ENCODE measurements around the gene MRPL19.
A peak's percentile ranks its signal among the peaks of the same experiment; 100 is the strongest.

MRPL19 gene

DNA sequence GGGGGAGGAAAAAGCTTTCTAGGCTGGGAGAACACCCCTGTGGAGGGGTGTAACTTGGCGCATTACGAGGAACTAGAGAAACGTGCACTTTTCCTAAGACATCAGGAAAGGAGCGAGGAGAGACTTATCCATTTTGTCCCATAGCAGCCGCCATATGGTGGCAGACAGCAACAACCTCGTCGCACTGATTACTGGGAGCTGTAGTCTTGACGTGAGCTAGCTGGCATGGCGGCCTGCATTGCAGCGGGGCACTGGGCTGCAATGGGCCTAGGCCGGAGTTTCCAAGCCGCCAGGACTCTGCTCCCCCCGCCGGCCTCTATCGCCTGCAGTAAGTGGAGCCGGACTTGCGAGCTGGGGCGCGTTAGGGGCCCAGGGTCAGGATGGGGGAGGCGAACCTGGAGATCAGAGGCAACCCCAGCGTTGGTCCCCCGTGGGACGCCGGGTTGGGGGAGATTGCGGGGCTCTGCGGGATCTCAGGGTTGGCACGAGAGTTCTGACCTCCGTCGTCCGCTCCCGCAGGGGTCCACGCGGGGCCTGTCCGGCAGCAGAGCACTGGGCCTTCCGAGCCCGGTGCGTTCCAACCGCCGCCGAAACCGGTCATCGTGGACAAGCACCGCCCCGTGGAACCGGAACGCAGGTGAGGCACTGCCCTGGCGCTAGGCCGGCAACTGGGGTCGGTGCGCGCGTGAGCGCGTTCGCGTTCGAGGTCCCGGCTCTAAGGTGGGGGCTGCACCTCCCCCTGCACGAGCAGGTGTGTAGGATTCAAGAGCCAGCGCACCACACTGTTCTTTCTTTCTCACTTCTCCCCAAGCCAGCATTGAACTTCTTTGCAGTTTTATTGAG is at the start of gene MRPL19:
Gene MRPL19 (plus strand): TSS at position 201 of the 843 bp plus-strand sequence. CDS start 25 bp downstream, at position 226.
- intact Hi-C loops (cut with DNase I; ENCODE audit: low total_unique reads), result loop anchor here (10.0 kb wide), 1 partner anchor 68 kb away; the partner anchor contains the start of gene GCFC2
- H3K27me3 ChIP-seq, result no peaks in the 10 kb centered on the region
- no peaks in the 10 kb centered on the region for H3K9me3 ChIP-seq
- peak within 1 kb of the TSS; percentile 66 to 81 for H3K27ac ChIP-seq
- peak within 1 kb of the TSS; percentile 79 to 96 for H3K4me3 ChIP-seq
- peaks cover 0 to 17% (median 14%) of the 10 kb centered on the region in 3 donors for H3K36me3 ChIP-seq
- TF ChIP-seq, protein P1, sequence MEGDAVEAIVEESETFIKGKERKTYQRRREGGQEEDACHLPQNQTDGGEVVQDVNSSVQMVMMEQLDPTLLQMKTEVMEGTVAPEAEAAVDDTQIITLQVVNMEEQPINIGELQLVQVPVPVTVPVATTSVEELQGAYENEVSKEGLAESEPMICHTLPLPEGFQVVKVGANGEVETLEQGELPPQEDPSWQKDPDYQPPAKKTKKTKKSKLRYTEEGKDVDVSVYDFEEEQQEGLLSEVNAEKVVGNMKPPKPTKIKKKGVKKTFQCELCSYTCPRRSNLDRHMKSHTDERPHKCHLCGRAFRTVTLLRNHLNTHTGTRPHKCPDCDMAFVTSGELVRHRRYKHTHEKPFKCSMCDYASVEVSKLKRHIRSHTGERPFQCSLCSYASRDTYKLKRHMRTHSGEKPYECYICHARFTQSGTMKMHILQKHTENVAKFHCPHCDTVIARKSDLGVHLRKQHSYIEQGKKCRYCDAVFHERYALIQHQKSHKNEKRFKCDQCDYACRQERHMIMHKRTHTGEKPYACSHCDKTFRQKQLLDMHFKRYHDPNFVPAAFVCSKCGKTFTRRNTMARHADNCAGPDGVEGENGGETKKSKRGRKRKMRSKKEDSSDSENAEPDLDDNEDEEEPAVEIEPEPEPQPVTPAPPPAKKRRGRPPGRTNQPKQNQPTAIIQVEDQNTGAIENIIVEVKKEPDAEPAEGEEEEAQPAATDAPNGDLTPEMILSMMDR (IDR thresholded peaks at IDR 0.05), result no peak
- DNase-seq, result peak; percentile 88
- peaks cover 0 to 22% (median 5%) of the 10 kb centered on the region in 4 donors for H3K4me1 ChIP-seq

DNA sequence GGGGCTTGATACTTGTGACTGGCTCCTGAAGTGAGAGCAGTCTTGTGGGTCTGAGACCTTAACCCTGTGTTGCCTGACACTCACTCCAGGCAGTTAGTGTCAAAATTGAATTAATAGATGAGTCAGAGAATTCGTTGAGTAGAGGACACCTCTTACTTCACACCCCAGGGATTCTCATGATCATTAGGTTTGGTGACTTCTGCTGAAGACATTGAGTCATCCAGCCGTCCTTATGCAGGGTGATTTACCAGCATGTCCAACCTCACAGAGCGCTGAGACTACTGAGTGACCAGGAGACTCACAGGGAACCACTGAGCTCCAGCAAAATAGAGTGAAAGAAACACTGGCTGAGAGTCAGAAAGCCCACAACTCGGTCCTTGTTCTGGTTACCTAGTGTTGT is 49.8 kb upstream of the MRPL19 start:
- no peak overlapping the region for H3K4me3 ChIP-seq
- DNase-seq, result no peak
- no peaks in the 10 kb centered on the region for H3K36me3 ChIP-seq
- TF ChIP-seq, protein P1 (IDR thresholded peaks at IDR 0.05), result no peak
- no peaks in the 10 kb centered on the region for H3K27me3 ChIP-seq
- intact Hi-C loops (cut with DNase I; ENCODE audit: low total_unique reads), result no loop called here
- no peaks in the 10 kb centered on the region for H3K4me1 ChIP-seq
- H3K27ac ChIP-seq, result no peak overlapping the region
- no peaks in the 10 kb centered on the region for H3K9me3 ChIP-seq

DNA sequence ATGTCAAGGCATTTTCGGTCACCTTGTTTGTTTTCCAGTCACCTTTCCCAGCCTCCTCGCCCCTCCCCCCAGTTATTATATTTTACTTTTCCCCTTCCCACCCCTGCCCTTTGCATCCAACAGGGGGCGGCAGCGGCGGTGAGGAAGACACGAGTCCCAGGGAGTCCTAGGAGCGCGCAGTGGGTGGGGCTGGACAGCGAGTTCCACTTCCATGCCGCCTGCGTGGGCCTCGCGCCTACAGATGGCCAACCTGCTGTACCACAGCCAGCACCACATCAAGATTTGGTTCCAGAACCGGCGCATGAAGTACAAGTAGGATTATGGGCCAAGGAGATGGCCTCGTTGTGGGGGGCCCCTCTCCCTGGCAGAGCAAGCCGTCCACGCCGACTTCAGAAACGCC is 48.6 kb upstream of the MRPL19 start:
- no peaks in the 10 kb centered on the region for H3K9me3 ChIP-seq
- H3K4me1 ChIP-seq, result no peaks in the 10 kb centered on the region
- no peaks in the 10 kb centered on the region for H3K27me3 ChIP-seq
- TF ChIP-seq, protein P1 (IDR thresholded peaks at IDR 0.05), result no peak
- DNase-seq, result no peak
- intact Hi-C loops (cut with DNase I; ENCODE audit: low total_unique reads), result no loop called here
- H3K36me3 ChIP-seq, result no peaks in the 10 kb centered on the region
- H3K27ac ChIP-seq, result no peak overlapping the region
- H3K4me3 ChIP-seq, result no peak overlapping the region

DNA sequence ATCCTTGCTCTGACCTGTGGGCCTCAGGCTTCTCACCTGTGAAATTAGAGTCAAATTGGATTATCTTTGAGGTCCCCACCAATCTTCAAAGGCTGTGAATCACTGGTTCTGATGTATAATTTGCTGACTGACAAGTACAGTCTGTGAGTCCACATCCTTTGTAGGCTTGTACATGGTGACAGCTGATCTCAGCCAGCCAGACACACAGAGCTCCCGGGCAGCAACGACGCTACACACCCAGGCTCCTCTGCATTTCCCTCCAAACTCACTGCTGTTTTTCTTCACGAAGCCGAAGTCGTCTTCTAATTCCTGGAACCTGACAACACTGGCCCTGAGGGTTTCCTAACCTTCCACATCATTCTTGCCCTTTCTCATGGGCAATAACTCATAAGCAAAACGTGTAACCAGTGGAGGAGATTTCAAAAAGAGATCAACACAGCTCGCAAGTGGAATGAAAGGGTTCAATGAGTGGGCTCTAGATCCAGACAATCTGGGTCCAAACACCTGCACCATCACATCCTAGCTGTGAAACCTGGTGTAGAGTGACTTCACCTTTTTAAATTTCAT is 47.9 kb upstream of the MRPL19 start:
- DNase-seq, result no peak
- Histone ChIP-seq H3K36me3 (no peaks in the 10 kb centered on the region), H3K27me3 (no peaks in the 10 kb centered on the region), H3K4me3 (no peak overlapping the region), H3K27ac (no peak overlapping the region), H3K4me1 (no peaks in the 10 kb centered on the region), H3K9me3 (no peaks in the 10 kb centered on the region)
- intact Hi-C loops (cut with DNase I; ENCODE audit: low total_unique reads), result no loop called here
- TF ChIP-seq, protein P1 (IDR thresholded peaks at IDR 0.05), result no peak

DNA sequence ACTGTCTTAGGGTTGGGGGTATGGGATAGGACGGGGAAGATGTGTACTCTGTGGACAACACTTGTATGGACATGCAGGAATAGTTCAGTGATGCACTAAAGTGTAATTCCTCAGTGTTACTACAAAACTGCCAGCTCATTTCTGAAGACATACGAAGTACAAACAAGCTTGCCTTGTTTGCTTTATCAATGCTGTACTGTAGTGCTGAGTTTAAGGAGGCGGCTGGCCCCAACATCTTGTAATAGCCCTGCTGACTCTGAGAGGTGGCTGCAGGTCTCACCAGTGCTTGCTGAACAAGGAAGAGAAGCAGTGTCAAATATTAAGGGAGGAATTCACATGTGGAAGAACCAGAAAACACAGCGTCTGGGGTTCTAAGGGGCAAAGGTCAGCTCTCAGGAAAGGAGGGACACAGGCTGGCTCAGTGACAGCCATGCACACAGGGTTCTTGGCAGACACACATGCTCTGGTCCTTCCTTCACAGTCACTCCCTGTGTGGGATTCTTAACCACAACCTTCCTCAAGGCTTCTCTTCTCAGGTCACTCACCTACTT is 46.0 kb upstream of the MRPL19 start:
- no peaks in the 10 kb centered on the region for H3K36me3 ChIP-seq
- no peaks in the 10 kb centered on the region for H3K9me3 ChIP-seq
- H3K27me3 ChIP-seq, result peaks cover 0 to 9% of the 10 kb centered on the region in 2 donors
- intact Hi-C loops (cut with DNase I; ENCODE audit: low total_unique reads), result no loop called here
- no peaks in the 10 kb centered on the region for H3K4me1 ChIP-seq
- H3K27ac ChIP-seq, result no peak overlapping the region
- no peak for DNase-seq
- TF ChIP-seq, protein P1 (IDR thresholded peaks at IDR 0.05), result no peak
- H3K4me3 ChIP-seq, result no peak overlapping the region
